ENCODE results near the gene RETN. TPM values are rescaled to one million over a fixed set of nuclear protein-coding genes. Genes with fewer than 3 reads are reported as not detected.

The RETN gene
- total RNA-seq, 1 donor from 2014 or later = not detected

- FAIRE-seq (no peak), DNase-seq (ENCODE audit: low spot score in 2 of 2) (no peak)
These were observed 34.5 kb downstream of the RETN start for GRCh38 chr19:7703332-7703731.

- FAIRE-seq (no peak), DNase-seq (ENCODE audit: low spot score in 2 of 2) (no peak)
These were observed 35.6 kb downstream of the RETN start for GRCh38 chr19:7704280-7705060.

- FAIRE-seq (no peak), DNase-seq (ENCODE audit: low spot score in 2 of 2) (no peak)
These were observed 36.7 kb downstream of the RETN start for GRCh38 chr19:7705387-7706187.

- FAIRE-seq (no peak), DNase-seq (ENCODE audit: low spot score in 2 of 2) (no peak)
These were observed 37.5 kb downstream of the RETN start for GRCh38 chr19:7706188-7706954.

GRCh38 chr19:7706955-7707456 lies 38.2 kb downstream of the RETN start:
- FAIRE-seq (no peak), DNase-seq (ENCODE audit: low spot score in 2 of 2) (no peak)

DNA sequence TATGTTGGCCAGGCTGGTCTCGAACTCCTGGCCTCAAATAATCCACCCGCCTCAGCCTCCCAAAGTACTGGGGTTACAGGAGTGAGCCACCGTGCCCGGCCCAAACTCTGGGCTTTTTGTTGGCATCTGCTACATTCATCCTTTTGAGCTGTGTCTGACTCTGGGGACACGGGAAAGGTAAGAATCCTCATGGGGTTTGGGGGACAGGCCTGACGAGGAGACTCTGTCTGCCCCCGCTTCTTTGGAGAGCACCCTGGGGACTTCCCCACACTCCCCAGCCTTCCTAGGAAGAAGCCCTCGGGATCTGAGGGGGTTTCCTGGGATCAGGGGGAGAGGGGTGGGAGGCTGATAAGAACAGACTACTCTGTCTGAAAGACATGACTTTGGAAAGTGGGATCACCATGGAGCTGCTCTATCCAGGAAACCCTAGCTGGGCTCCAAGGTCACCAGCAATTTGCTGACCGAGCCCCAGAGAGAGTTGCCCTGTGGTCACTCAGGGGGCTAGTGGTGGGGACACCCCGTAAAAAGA lies 41.1 kb downstream of the RETN start:
- DNase-seq (ENCODE audit: low spot score in 2 of 2) (no peak), FAIRE-seq (no peak)

- FAIRE-seq (no peak), DNase-seq (ENCODE audit: low spot score in 2 of 2) (no peak)
These were observed 41.8 kb downstream of the RETN start for GRCh38 chr19:7710616-7711015.

DNA sequence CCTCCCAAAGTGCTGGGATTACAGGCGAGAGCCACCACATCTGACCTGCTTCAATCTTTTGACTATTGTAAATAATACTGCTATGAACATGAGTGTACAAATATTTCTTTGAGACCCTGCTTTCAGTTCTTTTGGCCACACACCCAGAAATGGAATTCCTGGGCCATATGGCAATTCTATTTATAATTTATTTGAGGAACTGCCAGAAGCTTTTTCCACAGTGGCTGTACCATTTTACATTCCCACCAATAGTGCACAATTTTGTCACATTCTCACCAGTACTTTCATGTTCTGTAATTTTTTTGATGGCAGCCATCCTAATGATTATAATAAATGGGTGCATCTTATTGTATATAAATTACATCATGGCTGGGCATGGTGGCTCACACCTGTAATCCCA lies 46.8 kb downstream of the RETN start:
- no peak for DNase-seq (ENCODE audit: low spot score in 2 of 2)
- FAIRE-seq = no peak

GRCh38 chr19:7716762-7717161 lies 47.9 kb downstream of the RETN start:
- no peak for DNase-seq (ENCODE audit: low spot score in 2 of 2)
- no peak for FAIRE-seq

DNA sequence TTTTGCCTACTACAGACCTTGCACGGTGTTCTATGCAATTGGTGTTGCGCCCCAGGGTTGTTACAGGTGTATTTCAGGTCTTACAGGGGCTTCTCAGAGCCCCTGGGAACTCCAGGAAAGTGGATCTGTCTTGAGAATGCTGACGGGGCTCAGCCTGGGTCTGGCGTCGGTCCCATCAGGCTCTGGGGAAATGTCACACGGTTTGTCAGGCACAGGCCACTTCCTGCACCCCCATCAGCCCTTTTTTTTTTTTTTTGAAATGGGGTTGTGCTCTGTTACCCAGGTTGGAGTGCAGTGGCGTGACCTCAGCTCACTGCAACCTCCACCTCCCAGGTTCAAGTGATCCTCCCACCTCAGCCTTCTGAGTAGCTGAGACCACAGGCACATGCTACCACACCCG lies 49.8 kb downstream of the RETN start:
- no peak for FAIRE-seq

More for the DNA sequence above, 49.8 kb downstream of the RETN start:
- DNase-seq (ENCODE audit: low spot score in 2 of 2) = no peak

Other genes starting within 250 kb of the RETN start
- 1.2 TPM for gene PEX11G, start 180.0 kb upstream of the RETN start, total RNA-seq
- gene ZNF358, start 152.9 kb upstream of the RETN start, total RNA-seq = 10.6 TPM
- gene MCOLN1, start 146.4 kb upstream of the RETN start, total RNA-seq = 7.7 TPM
- gene PNPLA6, start 133.3 kb upstream of the RETN start, total RNA-seq = 45.2 TPM
- 16.3 TPM for gene CAMSAP3, start 73.2 kb upstream of the RETN start, total RNA-seq
- gene XAB2, start 39.5 kb upstream of the RETN start, total RNA-seq = 24.1 TPM
- gene PET100, start 39.3 kb upstream of the RETN start, total RNA-seq = 29.3 TPM
- gene PCP2, start 35.3 kb upstream of the RETN start, total RNA-seq = not detected
- 2.4 TPM for gene STXBP2, start 31.9 kb upstream of the RETN start, total RNA-seq
- not detected for gene MCEMP1, start 8.0 kb downstream of the RETN start, total RNA-seq
- gene TRAPPC5, start 11.8 kb downstream of the RETN start, total RNA-seq = 15.5 TPM
- gene FCER2, start 33.1 kb downstream of the RETN start, total RNA-seq = not detected
- 0.82 TPM for gene CLEC4G, start 63.1 kb downstream of the RETN start, total RNA-seq
- gene CD209, start 78.5 kb downstream of the RETN start, total RNA-seq = 0.82 TPM
- not detected for gene CLEC4M, start 94.2 kb downstream of the RETN start, total RNA-seq
- 47.7 TPM for gene EVI5L, start 161.2 kb downstream of the RETN start, total RNA-seq
- gene PRR36, start 205.3 kb downstream of the RETN start, total RNA-seq = 2.9 TPM
- not detected for gene LRRC8E, start 219.5 kb downstream of the RETN start, total RNA-seq
- gene MAP2K7, start 234.8 kb downstream of the RETN start, total RNA-seq = 5.7 TPM
- gene TGFBR3L, start 245.8 kb downstream of the RETN start, total RNA-seq = not detected

Data from frontal cortex (tissue), 4 donors.